GM21447 (cell line): ENCODE measurements around the gene BMP8A.

Experiments
- ATAC-seq: cut with Tn5 transposase; IDR thresholded peaks from one replicate; pipeline ENCODE4 v1.9.1; 2021; ENCODE audit not compliant: unreplicated experiment

Gene BMP8A

GRCh38 chr1:39567302-39567701 is 75.9 kb downstream of the BMP8A start:
- ATAC-seq = no peak

GRCh38 chr1:39568208-39568607 is 76.8 kb downstream of the BMP8A start:
- ATAC-seq = no peak

GRCh38 chr1:39569034-39569433 is 77.6 kb downstream of the BMP8A start:
- no peak for ATAC-seq

GRCh38 chr1:39570477-39571177 is 79.2 kb downstream of the BMP8A start:
- no peak for ATAC-seq

GRCh38 chr1:39571178-39571483 is 79.7 kb downstream of the BMP8A start:
- no peak for ATAC-seq

DNA sequence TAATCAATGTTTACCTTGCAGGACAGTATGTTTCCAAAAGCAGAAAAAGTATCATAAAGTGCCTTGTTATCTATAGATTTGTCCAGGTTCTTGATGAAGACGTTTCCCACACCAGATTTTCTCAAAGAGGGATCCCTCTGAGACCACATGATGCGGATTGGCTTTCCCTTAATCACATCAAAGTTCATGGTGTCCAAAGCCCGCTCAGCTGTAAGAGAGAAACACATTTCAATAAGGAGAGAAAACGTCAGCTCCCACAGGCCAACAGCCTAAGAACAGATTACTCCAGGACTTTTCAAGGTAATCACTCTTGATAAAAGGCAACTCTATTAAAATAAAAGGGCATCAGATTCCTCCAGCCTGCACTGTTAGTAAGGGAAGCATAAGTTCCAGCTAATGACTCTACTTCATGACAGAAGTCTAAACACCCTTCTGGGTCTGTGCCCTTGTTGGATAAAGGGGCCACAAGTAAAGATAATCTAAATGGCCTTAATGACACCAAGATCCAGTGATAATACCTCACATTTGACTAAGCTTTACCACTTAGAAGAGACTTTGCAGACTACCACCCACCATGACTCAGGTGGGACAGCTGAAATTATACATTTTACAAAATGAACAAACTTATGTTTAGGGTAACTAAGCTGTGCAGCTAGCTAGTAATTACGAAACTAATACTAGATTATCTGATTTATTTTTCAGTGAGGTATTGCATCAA is 81.1 kb downstream of the BMP8A start:
- no peak for ATAC-seq

GRCh38 chr1:39573097-39573465 is 81.6 kb downstream of the BMP8A start:
- no peak for ATAC-seq

GRCh38 chr1:39573736-39574624 is 82.5 kb downstream of the BMP8A start:
- ATAC-seq = no peak

- no peak for ATAC-seq
These were observed 83.2 kb downstream of the BMP8A start for GRCh38 chr1:39574646-39575045.
